B cell (primary cell): Measurements from ENCODE around the gene USP9X.
"Not testable (repeated sequence)": the region's sequence is repeated elsewhere in the genome, so short reads cannot be mapped to it uniquely, and the experiment has no call there.

Source experiments
- CTCF ChIP-seq: fragments of 200-600 bp; IDR thresholded peaks from one replicate; pipeline ENCODE4 v1.8.0; 2022; ENCODE audit warnings: antibody characterized with exemption, mild to moderate bottlenecking
- EZH2 ChIP-seq: IDR thresholded peaks from 2 replicates; pipeline ENCODE4 v1.6.1; 2012; ENCODE audit warnings: borderline replicate concordance, low read depth, mild to moderate bottlenecking, moderate library complexity, low read length; ENCODE audit not compliant: insufficient read depth, poor library complexity, severe bottlenecking

DNA sequence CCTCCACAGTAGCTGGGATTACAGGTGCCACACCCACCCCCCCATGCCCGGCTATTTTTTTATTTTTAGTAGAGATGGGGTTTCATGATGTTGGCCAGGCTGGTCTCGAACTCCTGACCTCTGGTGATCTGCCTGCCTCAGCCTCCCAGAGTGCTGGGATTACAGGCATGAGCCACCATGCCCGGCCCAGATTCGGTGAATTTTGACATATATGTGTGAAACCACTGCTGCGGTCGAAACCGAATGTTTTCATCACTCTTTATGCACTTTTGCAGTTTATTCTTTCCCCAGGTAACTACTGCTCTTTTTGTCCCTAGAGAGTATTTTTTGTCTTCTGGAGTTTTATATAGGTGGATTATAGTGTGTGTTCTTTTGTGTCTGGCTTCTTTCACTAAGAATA, 101.7 kb downstream of the USP9X start:
- not testable (repeated sequence) for TF ChIP-seq CTCF, EZH2
